Measurements from ENCODE around the gene PHTF2. TPM values are rescaled to one million over a fixed set of nuclear protein-coding genes. Genes with fewer than 3 reads are reported as not detected.

Gene PHTF2
- polyA plus RNA-seq, 1 of the 3 experiments (the other 2 are of a cell fraction): 21.2 TPM

GRCh38 chr7:77866370-77866769 lies 67.8 kb downstream of the PHTF2 start:
- Histone ChIP-seq H3K9me2 (no peaks in the 10 kb centered on the region), H3K36me3 (replicated peaks in 1 of 2; ENCODE audit: control insufficient read depth in 1 of 2, insufficient read depth in 2 of 2, low read length in 1 of 2) (peaks cover 0 to 5% of the 10 kb centered on the region in 2 experiments), H4K20me1 (ENCODE audit: insufficient read depth) (no peaks in the 10 kb centered on the region), H2AFZ (ENCODE audit: low read depth) (no peak overlapping the region), H3F3A (replicated peaks; ENCODE audit: insufficient read depth) (peaks cover 25% of the 10 kb centered on the region), H3K4me3 (ENCODE audit: low read depth in 2 of 2, low read length in 1 of 2) (no peak overlapping the region), H3K79me2 (ENCODE audit: insufficient read depth) (peaks cover 28% of the 10 kb centered on the region), H3K27me3 (ENCODE audit: insufficient read depth) (no peaks in the 10 kb centered on the region), H3K4me2 (0 out of 2 replicates have a peak overlapping the region, but pooled peaks have one; percentile 29), H3K4me1 (ENCODE audit: control insufficient read depth in 1 of 2, insufficient read depth in 2 of 2, low read depth in 1 of 2, low read length in 1 of 2) (peaks cover 6 to 15% of the 10 kb centered on the region in 2 experiments; a peak in 2 of 4 replicates), H3K9me3 (no peaks in the 10 kb centered on the region), H3K9ac (no peak overlapping the region), H3K27ac (ENCODE audit: low read depth in 2 of 2, low read length in 1 of 2) (peak overlapping the region in 1 of 2 experiments; percentile 61; a peak in 2 of 4 replicates)
- ChIA-PET POLR2A (no interaction called here), CTCF (no interaction called here)
- 85% methylated on average over 3 of the region's 3 CpGs for WGBS (ENCODE audit: low lambda C conversion rate)
- DNase-seq: no peak
- no peak for TF ChIP-seq PBX3 (IDR thresholded peaks at IDR 0.05)
- TF ChIP-seq USF1 (IDR thresholded peaks at IDR 0.05; ENCODE audit: borderline replicate concordance, low read depth): no peak
- no peak for TF ChIP-seq NRF1 (IDR thresholded peaks at IDR 0.05; ENCODE audit: low read depth, low read length)
- no peak for TF ChIP-seq FOSL2 (IDR thresholded peaks at IDR 0.05; ENCODE audit: borderline replicate concordance, low read depth)
- TF ChIP-seq YY1 (IDR thresholded peaks at IDR 0.05; ENCODE audit: low read depth): no peak
- no peak for TF ChIP-seq IRF3 (IDR thresholded peaks at IDR 0.05; ENCODE audit: low read depth, low read length)
- TF ChIP-seq MAX (IDR thresholded peaks at IDR 0.05; ENCODE audit: low read depth): no peak
- no peak for TF ChIP-seq CHD2 (IDR thresholded peaks at IDR 0.05; ENCODE audit: low read length, partially characterized antibody)
- TF ChIP-seq EP300 (IDR thresholded peaks at IDR 0.05; ENCODE audit: borderline replicate concordance in 1 of 2, low read depth in 1 of 2, low read length in 1 of 2): no peak
- TF ChIP-seq RAD21 (IDR thresholded peaks at IDR 0.05; ENCODE audit: low read length): no peak
- no peak for TF ChIP-seq RXRA (IDR thresholded peaks at IDR 0.05; ENCODE audit: borderline replicate concordance, low read depth)
- no peak for TF ChIP-seq RCOR1 (IDR thresholded peaks at IDR 0.05; ENCODE audit: low read length)

- no peaks in the 10 kb centered on the region for H3K27me3 ChIP-seq (ENCODE audit: insufficient read depth)
- no peaks in the 10 kb centered on the region for H3K9me2 ChIP-seq
- no peak overlapping the region for H3K4me3 ChIP-seq (ENCODE audit: low read depth in 2 of 2, low read length in 1 of 2)
- H3K9me3 ChIP-seq: no peaks in the 10 kb centered on the region
- no peaks in the 10 kb centered on the region for H4K20me1 ChIP-seq (ENCODE audit: insufficient read depth)
- peaks cover 25% of the 10 kb centered on the region for H3F3A ChIP-seq (replicated peaks; ENCODE audit: insufficient read depth)
- H3K4me2 ChIP-seq: peak overlapping the region; percentile 29
- WGBS (ENCODE audit: low lambda C conversion rate): 50% methylated on average over 3 of the region's 3 CpGs
- no peak for DNase-seq
- H3K4me1 ChIP-seq (ENCODE audit: control insufficient read depth in 1 of 2, insufficient read depth in 2 of 2, low read depth in 1 of 2, low read length in 1 of 2): peaks cover 6 to 15% of the 10 kb centered on the region in 2 experiments; a peak in 2 of 4 replicates
- CTCF ChIA-PET: interaction anchor here (0.6 to 0.9 kb wide), 3 partner anchors 12 to 71 kb away, joined by 3 read pairs; no protein-coding TSS in a partner anchor
- peak overlapping the region; percentile 4; the same call in 1 of the 2 replicates for H3K9ac ChIP-seq
- POLR2A ChIA-PET: interaction anchor here (0.6 kb wide), 1 partner anchor 23 kb away, joined by 3 read pairs; no protein-coding TSS in a partner anchor
- peaks cover 0 to 5% of the 10 kb centered on the region in 2 experiments for H3K36me3 ChIP-seq (replicated peaks in 1 of 2; ENCODE audit: control insufficient read depth in 1 of 2, insufficient read depth in 2 of 2, low read length in 1 of 2)
- H3K79me2 ChIP-seq (ENCODE audit: insufficient read depth): peaks cover 34% of the 10 kb centered on the region
- TF ChIP-seq MEF2A (IDR thresholded peaks at IDR 0.05; ENCODE audit: borderline replicate concordance, low read depth) (no peak), CTCF (IDR thresholded peaks at IDR 0.05) (no peak), TCF12 (IDR thresholded peaks at IDR 0.05) (peak; percentile 44; the same call in 1 of the 2 replicates), FOXM1 (IDR thresholded peaks at IDR 0.05; ENCODE audit: low read depth) (no peak), USF1 (IDR thresholded peaks at IDR 0.05; ENCODE audit: borderline replicate concordance, low read depth) (peak; percentile 77; the same call in 1 of the 2 replicates), MAX (IDR thresholded peaks at IDR 0.05; ENCODE audit: low read depth) (0 out of 2 replicates have a peak, but pooled peaks have one; percentile 15), JUND (IDR thresholded peaks at IDR 0.05) (no peak; the same call in 1 of the 2 replicates), FOSL2 (IDR thresholded peaks at IDR 0.05; ENCODE audit: borderline replicate concordance, low read depth) (peak; percentile 31; the same call in 1 of the 2 replicates), PBX3 (IDR thresholded peaks at IDR 0.05) (peak; percentile 48; the same call in 1 of the 2 replicates), EP300 (IDR thresholded peaks at IDR 0.05; ENCODE audit: borderline replicate concordance in 1 of 2, low read depth in 1 of 2, low read length in 1 of 2) (peak in 1 of 2 experiments; percentile 10; a peak in 1 of 4 replicates)
- H3K27ac ChIP-seq (ENCODE audit: low read depth in 2 of 2, low read length in 1 of 2): peak overlapping the region; percentile 11 to 61; a peak in 2 of 4 replicates
- no peak overlapping the region for H2AFZ ChIP-seq (ENCODE audit: low read depth)
Measured at GRCh38 chr7:77866786-77867536, 68.4 kb downstream of the PHTF2 start.
